ENCODE data around the gene GALK1.

Gene GALK1

DNA sequence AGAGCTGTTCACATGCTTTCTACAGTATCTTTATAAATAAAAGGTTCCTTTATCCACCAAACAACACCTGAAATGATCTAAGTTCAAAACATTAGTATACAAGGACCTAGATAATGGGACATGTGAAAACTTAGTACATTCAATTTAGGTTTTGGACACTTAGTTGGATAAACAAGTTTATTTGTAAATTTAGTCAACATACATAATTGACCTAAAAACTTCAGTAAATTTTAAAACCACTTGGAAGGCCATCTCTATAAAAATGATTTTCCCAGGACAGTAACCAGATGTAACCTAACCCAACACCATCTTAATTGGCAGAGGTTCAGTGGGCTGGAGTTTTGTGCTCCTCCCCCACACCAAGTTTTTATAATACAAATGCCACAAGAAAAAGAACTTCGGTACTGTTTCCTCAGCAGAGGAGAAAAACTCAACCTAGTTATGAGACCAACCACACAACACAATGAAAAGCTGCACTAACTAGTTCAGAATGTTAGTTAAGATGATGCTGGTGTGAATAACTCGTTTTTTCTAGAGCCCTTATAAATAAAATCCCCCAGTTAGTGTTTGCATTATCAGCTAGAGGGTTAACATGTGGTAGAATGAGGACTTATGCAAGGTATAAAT lies 12.4 kb upstream of the GALK1 start:
- no peak for TF ChIP-seq ZNF274 (IDR thresholded peaks at IDR 0.05; ENCODE audit: low read depth, low read length)
- peak overlapping the region; percentile 22; the same call in 1 of the 2 replicates for H3K4me3 ChIP-seq (ENCODE audit: low read length)

DNA sequence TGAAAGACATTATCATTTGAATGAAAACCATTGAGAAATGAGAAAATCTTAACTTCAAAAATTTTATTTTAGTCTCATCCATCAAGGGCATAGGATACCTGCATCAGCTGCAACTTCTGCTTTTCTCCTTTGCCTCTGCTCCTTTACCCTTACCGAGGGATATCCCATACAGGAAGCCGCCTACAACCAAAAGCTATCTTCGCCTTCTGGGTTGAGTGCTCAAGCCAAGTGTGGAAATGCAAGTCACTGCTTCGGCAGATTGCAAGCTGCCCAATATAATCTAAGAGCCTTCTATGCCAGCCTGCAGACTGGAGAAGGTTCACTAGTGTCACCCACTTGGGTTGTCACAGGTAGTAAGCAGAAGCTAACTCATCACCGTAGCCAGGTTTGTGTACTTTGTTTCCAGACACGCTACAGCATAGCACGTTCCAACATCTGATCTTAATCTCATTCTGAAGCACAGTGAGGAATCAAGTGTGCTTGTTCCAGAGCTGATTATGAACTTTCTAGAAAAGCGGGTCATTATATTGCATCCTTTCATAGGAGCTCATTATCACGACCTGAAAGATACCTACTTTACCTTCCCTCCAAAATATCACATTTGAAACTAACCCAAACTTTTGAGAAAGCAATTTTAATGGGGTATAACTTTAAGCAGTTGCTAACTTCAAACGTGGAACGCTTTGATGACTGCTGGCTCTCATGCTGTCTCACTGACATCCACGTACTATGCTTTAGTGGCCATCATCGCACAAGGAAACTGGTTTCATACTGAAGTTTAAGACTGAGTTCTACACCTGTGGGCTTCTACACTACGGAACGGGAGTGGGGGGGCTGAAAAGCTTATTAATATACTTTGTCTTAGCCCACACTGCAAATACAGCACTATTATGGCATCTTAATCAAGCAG lies 11.6 kb upstream of the GALK1 start:
- no peak for TF ChIP-seq ZNF274 (IDR thresholded peaks at IDR 0.05; ENCODE audit: low read depth, low read length)
- H3K4me3 ChIP-seq (ENCODE audit: low read length), result no peak overlapping the region

DNA sequence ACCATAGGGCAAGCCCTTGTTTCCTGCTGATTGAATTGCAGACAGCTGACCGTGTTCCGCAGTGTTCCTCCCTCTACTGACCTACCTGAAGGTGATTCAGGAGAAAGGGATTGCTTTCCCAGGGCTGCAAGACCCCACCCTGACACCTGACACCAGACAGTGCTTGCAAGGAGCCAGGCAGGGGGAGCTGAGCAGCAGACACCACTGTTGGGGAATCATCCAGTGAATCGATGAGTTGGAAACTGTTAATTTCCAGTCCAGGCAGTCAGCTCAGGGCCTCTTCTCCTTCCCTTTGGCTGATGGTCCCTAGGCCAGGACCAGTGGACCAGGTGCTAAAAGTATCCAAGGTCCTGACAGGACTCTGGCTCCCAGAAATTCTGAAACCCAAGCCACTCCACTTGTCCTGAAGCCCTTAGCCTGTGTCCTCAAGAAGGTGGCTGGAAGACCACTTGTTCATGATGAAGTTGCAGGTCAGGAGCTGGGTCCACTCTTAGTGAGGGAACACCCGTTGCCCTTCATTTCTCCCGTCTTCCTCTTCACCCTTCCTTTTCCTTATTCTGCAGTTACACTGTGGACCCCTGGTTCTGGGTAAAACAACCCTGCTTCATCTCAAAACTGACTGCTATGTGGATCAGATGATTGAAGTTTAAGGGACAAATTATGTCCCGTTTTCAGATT lies 10.1 kb upstream of the GALK1 start:
- H3K4me3 ChIP-seq (ENCODE audit: low read length), result no peak overlapping the region
- TF ChIP-seq ZNF274 (IDR thresholded peaks at IDR 0.05; ENCODE audit: low read depth, low read length), result no peak

DNA sequence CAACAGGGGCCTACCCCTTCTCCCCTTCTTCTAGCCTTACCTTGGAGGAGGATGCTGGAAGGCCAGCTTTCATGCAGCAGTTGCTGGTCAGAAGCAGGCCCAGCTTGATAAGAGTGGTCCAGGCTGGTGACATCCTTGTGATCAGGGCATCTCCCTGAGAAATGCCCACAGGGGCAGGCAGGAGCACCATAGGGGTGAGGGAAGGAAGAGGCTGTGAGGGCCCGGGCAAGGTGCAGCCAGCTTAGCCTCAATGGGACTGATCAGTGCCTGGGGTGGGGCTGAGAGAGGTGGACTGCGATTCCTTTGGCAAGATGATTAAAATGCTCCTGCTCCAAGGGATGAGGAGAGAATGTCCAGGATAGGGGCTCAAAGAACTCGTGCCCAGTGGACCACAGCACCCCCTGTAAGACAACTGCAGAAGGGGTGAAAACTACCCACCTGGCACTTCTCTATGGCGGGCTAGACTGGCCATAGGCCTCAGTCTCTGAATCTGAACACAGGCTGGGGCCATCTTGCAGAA lies 9.5 kb upstream of the GALK1 start:
- no peak overlapping the region for H3K4me3 ChIP-seq (ENCODE audit: low read length)
- no peak for TF ChIP-seq ZNF274 (IDR thresholded peaks at IDR 0.05; ENCODE audit: low read depth, low read length)

DNA sequence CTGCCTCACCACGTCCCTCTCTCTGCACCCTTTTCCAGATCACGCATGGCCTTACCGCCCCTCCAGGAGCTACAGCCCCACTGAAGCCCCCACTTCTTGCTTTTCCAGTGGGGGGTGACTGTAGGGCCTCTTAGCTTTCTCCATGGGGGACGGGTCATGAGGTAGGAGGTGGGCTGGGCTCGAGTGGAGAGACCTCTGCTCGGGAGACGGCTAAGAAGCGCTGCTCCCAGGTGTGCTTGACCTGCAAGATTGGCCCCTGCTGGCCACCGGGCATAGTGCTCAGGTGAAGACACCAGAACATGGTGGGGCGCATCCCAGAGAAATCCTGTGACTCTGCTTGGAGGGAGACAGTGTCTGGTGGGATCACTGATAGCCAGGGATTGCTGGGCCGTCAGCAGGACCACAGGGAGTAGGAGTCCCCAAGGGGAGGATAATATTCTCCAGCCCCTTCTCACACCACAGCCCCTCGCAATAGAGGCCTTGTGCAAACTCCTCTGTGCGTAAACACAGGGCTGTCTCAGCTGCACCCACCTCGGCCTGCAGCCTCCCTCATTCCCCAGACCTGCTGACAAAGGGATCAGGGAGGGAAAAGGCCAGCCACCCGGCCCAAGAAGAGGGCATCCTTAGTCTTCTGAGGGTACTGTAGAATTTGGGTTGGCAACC lies 8.9 kb upstream of the GALK1 start:
- TF ChIP-seq ZNF274 (IDR thresholded peaks at IDR 0.05; ENCODE audit: low read depth, low read length), result no peak
- H3K4me3 ChIP-seq (ENCODE audit: low read length), result no peak overlapping the region

DNA sequence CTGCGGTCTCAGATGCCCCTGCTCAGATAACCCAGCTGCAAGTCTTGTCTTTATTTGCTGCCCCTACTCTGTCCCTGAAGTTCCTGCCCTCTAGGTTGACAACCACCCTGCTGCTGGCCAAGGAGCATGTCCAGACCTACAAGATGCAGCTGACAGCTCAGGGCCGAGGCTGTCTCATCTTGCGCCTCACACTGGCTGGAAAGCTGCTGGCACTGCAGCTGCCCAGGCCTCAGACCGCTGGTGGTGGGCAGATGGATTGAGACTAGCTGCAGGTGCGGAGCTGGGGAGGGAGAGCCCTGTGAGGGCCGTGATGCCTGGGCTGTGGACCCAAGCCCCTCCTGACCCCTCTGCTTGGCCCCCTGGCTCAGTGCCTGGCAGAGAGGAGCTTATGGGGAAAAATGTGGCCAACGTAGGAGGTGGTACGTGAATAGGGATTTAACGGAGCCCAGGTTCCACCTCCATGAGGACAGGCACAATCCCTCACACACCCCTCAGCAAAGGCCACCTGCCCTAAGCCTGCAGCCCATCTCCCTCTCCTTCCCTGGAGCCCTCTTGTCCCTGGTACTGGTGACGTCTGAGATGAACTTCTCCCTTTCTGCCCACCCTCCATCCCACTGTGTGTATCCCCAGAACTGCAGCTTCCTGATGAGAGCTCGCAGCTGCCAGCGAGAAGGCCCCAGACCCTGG lies 8.3 kb upstream of the GALK1 start:
- TF ChIP-seq ZNF274 (IDR thresholded peaks at IDR 0.05; ENCODE audit: low read depth, low read length), result no peak
- no peak overlapping the region for H3K4me3 ChIP-seq (ENCODE audit: low read length)

DNA sequence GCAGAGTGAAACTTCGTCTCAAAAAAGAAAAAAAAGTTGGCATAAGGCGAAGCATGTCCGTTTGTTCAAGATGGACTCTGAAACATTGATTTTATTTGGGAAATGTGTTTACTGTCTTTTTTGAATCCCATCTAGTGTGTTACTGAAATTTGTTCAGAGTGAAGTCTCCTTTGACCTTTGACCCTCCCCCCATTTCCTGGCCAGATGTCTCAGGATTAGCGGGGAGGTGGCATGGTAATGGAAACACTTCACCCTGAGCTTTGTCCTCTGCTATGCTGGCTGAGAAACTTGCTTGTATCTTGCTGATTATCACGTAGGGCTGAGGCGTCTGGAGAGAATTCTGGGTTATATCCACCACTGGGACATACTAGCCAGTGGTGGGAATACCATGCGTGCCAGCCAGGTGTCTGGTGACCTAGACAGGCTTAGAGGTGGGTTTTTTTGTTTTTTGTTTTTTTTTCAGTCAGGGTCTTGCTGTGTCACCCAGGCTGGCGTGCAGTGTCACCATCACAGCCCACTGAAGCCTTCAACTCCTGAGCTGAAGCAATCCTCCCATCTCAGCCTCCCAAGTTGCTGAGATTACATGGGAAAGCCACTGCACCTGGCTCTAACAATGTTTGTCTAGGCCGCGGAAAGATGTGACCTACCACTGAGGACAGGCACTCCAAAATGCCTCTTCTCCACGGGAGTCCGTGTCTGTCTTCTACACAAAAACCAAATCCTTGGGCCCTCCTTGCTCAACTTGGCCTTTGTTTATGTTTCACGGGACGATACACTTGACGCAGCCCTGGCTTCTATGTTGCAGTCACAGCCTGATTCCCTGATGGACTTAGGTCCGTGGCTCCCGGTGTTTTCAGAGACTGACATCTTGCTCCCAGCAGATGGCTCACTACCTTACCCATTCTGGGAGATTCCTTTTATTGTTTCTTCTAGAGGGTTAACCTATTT lies 6.6 kb upstream of the GALK1 start:
- no peak for TF ChIP-seq ZNF274 (IDR thresholded peaks at IDR 0.05; ENCODE audit: low read depth, low read length)
- no peak overlapping the region for H3K4me3 ChIP-seq (ENCODE audit: low read length)

- no peak overlapping the region for H3K4me3 ChIP-seq (ENCODE audit: low read length)
- no peak for TF ChIP-seq ZNF274 (IDR thresholded peaks at IDR 0.05; ENCODE audit: low read depth, low read length)
Measured at GRCh38 chr17:75769536-75769935, 4.5 kb upstream of the GALK1 start.

DNA sequence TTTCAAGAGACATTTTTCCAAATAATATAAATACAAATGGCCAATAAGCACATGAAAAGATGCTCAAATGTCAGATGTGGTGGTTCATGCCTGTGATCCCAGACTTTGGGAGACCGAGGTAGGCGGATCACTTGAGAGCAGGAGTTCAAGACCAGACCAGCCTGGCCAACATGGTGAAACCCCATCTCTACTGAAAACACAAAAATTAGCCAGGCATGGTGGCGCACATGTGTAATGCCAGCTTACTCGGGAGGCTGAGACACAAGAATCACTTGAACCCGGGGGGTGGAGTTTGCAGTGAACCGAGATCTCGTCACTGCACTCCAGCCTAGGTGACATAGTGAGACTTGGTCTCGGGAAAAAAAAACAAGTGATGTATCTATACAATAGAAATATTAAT lies 2.9 kb upstream of the GALK1 start:
- no peak overlapping the region for H3K4me3 ChIP-seq (ENCODE audit: low read length)
- TF ChIP-seq ZNF274 (IDR thresholded peaks at IDR 0.05; ENCODE audit: low read depth, low read length), result no peak

GRCh38 chr17:75765981-75766380 lies 989 bp upstream of the GALK1 start:
- no peak overlapping the region for H3K4me3 ChIP-seq (ENCODE audit: low read length)
- no peak for TF ChIP-seq ZNF274 (IDR thresholded peaks at IDR 0.05; ENCODE audit: low read depth, low read length)

DNA sequence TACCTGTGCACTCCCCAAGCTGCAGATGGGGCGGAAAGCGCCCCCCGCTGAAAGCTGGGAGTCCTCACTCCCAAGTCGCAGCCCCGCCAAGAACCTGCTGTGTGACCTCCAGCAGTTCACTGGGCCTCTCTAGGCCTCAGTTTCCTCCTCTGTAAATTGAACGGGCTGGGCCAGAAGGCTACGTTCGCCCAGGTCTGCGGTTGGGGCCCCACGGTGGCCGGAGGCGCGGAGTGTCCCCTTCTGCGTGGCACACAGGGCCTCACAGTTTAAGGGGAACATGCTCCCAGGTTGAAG lies 628 bp downstream of the GALK1 start:
- peak overlapping the region; percentile 86; the same call in 1 of the 2 replicates for H3K4me3 ChIP-seq (ENCODE audit: low read length)
- TF ChIP-seq ZNF274 (IDR thresholded peaks at IDR 0.05; ENCODE audit: low read depth, low read length), result no peak

DNA sequence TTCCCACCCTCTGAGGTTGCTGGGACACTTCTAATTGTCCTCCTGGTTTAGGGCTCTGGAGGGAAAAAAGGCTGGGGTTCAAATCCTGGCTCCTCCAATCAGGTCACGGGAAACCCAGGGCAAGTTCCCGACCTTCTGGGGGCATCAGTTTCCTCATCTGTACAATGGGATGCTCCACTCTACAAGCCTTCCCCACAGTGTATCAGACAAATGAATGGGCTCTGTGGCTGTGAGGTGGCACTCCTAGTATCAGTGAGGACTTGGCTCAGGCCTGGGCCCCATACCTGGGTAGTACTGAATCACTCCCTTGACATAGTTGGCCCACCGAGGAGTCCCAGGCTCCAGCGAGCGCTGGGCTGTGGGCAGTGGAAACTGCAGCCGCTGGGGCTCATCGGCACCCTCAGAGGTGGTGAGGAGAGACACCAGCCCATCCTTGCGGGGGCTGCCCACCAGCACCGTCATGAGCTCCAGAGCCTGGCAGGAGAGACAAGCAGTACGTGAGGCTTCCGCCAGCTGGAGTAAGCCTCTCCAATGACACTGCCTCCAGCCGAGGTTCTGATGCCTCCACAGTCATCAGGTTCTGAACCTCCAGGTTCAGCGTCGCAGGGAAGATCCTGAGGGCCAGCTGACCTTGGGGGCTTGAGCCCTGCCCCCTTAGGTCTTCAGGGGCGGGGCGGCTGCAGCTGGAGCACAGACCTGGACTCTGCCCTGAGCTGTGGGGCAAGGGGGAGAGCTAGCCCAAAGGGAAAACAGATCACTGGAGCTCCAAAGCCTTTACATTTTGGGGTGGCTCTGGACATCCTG lies 1.2 kb downstream of the GALK1 start:
- TF ChIP-seq ZNF274 (IDR thresholded peaks at IDR 0.05; ENCODE audit: low read depth, low read length), result no peak
- peak overlapping the region; percentile 86; the same call in 1 of the 2 replicates for H3K4me3 ChIP-seq (ENCODE audit: low read length)

All from GM08714 (cell line).